Measurements from ENCODE around the gene PRSS16.
"Not testable (repeated sequence)": the region's sequence is repeated elsewhere in the genome, so short reads cannot be mapped to it uniquely, and the experiment has no call there.

The PRSS16 gene

GRCh38 chr6:27247133-27247836 lies at the start of gene PRSS16:
PRSS16 (plus strand) TSS chr6:27247701; CDS start chr6:27247738, 37 bp downstream.
- DNase-seq (ENCODE audit: extremely low read depth in 1 of 2, low read depth in 1 of 2): no peak

DNA sequence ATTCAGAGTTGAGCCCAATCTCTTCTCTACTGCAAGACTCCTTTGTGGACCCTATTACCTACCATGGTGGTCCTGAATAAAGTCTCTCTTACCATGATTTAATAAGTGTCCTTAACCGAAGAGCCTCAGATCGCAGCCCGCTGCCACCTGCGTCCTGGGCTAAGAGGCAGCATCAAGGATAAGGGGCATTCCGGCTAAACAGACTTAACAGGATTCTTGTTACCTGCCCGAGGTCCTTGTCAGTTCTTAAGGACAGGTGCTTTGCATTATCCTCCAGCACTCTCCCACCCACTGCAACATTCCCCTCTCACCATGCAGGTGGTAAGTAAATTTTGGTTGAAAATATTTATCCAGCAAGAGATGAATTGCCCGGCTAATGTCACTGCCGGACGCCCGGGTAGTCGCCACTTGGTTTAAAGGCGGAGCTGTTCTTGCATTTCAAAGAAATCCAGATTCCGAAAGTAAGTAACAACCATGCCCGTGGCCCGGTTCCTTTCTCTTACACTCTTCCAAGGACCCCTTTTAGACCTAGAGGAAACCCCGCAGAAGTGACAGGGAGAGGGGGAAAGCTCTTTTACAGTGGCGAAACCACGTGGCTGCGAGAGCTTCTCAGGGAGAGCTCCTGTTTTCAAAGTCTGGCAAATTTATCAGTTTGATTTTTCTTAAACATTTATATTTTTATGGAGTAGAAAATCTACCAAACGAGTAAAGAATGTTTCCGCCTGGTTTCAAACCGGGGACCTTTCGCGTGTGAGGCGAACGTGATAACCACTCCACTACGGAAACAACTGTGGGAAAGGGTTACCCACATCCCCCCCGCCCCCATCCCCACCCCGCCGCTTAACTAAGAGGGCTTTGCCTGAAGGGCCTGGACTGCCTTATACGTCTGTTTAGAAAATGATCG lies 41.9 kb upstream of the PRSS16 start:
- DNase-seq (ENCODE audit: extremely low read depth in 1 of 2, low read depth in 1 of 2): no peak

GRCh38 chr6:27206806-27207205 lies 40.7 kb upstream of the PRSS16 start:
- no peak for DNase-seq (ENCODE audit: extremely low read depth in 1 of 2, low read depth in 1 of 2)

DNA sequence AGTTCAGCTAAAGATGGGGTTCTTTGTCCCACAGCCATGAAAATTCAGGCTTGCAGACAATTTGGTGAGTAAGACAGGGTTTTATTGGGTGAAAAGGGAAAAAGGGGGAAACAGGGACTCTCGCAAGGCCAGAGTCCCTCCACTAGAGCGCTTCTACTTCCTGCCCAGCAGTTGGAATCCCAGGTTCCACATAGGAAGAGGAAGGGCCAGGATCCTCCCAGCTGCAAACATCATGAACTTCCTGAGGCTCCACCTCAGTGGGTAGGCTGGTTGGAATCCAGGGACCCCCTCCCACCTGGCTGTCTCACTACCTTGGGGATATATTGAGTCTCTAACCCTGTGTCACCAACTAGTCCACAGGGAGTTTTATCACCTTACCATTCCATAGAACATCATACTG lies 39.5 kb upstream of the PRSS16 start:
- no peak for DNase-seq (ENCODE audit: extremely low read depth in 1 of 2, low read depth in 1 of 2)

DNA sequence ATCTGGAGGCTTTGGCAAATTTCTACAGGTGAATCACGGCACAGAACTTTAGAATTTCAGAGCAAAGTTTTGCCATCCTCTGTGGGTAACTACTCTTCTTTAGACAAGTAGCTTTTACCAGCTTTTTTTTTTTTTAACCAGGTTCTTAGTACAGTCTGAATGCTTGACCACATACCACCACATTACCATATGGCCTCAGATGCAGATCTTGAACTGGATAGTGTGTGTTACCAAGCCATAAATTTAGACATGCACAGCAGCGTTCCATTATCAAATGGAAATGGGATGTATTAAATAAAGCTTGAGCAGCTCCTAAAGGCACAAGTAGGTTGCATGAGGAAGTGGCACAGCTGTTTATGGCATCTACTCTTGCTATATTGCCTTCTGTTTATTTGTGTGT lies 38.3 kb upstream of the PRSS16 start:
- no peak for DNase-seq (ENCODE audit: extremely low read depth in 1 of 2, low read depth in 1 of 2)

DNA sequence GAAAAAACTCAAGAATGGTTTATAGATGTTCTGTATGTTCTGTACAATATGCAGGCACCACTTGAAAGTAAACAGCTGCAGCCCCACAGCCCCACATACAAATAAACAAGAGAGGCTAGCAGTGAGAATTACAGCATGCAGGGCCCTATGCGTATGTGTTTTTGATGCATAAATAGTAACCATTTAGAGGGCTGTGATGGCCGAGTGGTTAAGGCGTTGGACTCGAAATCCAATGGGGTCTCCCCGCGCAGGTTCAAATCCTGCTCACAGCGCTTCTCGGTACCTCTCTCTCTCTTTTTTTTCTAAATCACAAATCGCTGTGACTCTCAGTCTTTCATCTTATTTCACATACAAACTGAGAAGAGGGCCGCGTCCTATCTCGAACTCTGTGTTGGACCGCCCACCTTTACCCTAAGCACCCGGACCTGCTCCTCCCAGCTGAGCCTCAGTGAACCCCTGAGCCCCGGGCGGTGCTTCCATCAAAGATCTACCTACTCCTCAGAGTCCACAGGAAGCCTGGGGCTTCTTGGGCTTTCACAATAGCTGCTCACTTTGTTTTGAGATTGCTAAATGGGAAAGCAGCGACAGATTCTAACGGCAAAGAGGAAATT lies 37.7 kb upstream of the PRSS16 start:
- no peak for DNase-seq (ENCODE audit: extremely low read depth in 1 of 2, low read depth in 1 of 2)

DNA sequence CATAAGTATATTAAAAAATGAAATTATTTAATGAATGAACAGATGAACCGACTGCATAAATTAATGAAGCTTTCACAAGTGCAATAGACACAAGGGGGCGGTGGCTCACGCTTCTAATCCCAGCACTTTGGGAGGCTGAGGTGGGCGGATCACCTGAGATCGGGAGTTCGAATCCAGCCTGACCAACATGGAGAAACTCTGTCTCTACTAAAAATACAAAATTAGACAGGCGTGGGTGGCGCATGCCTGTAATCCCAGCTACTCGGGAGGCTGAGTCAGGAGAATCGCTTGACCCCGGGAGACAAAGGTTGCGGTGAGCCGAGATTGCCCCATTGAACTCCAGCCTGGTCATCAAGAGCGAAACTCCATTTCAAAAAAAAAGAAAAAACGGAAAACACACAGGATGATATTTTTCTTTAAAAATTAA lies 34.4 kb upstream of the PRSS16 start:
- not testable (repeated sequence) for DNase-seq (ENCODE audit: extremely low read depth in 1 of 2, low read depth in 1 of 2)

- no peak for DNase-seq (ENCODE audit: extremely low read depth in 1 of 2, low read depth in 1 of 2)
Observed at GRCh38 chr6:27213544-27214125, 33.9 kb upstream of the PRSS16 start.

GRCh38 chr6:27214126-27214601 lies 33.3 kb upstream of the PRSS16 start:
- DNase-seq (ENCODE audit: extremely low read depth in 1 of 2, low read depth in 1 of 2): no peak

DNA sequence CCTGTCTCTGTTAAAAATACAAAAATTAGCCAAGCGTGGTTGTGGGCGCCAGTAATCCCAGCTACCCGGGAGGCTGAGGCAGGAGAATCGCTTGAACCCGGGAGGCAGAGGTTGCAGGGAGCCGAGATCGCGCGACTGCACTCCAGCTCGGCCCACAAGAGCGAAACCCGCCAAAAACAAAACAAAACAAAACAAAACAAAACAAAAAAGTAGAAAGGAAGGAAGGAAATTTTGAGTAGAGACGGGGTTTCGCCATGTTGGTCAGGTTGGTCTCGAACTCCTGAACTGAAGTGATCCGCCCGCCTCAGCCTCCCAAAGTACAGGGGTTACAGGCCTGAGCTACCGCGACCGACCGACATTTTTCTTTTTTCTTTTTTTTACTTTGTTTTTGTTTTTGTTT lies 30.6 kb upstream of the PRSS16 start:
- no peak for DNase-seq (ENCODE audit: extremely low read depth in 1 of 2, low read depth in 1 of 2)

- not testable (repeated sequence) for DNase-seq (ENCODE audit: extremely low read depth in 1 of 2, low read depth in 1 of 2)
Observed at GRCh38 chr6:27222971-27223370, 24.5 kb upstream of the PRSS16 start.

DNA sequence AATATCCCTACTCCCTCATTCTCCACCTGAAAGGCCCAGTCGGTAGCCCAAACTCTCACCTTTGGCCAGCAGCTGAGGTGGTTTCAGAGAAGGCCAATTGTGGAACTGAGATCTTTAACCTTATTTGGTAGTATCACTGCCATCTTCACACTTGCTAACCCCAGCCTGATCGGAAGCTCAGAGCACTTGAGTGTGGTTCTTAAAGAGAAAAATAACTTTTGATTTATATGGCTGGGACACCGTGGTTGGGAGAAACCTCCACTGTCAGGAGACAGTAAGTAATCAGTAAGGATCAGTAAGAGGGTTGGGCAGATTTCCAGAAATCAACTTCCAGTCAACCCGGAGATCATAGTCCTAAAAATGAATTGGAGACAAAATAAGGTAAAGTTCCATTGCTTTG lies 22.8 kb upstream of the PRSS16 start:
- DNase-seq (ENCODE audit: extremely low read depth in 1 of 2, low read depth in 1 of 2): no peak

DNA sequence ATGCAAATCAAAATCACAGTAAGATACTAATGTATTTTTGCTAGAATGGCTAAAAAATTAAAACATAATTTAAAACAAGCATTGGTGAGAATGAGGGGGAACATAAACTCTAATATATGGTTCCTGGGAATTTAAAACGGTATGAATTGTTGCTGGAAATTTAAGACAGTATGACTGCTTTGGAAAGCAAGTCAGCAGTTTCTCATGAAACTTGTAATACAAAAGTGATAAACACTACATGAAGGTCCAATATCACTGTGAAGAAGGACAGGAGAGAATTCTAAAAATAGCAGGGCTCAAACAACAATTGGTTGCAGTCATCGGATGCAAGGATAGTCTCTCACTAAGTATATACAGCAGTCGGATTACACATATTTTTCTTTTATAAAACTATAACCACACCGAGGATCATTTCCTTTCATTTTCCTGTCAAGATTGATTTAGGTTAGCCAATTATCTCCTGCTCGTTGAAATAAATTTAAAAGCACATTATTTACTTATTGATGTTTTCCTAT lies 18.5 kb upstream of the PRSS16 start:
- no peak for DNase-seq (ENCODE audit: extremely low read depth in 1 of 2, low read depth in 1 of 2)

- no peak for DNase-seq (ENCODE audit: extremely low read depth in 1 of 2, low read depth in 1 of 2)
Observed at GRCh38 chr6:27230758-27231111, 16.8 kb upstream of the PRSS16 start.

GRCh38 chr6:27234576-27234975 lies 12.9 kb upstream of the PRSS16 start:
- no peak for DNase-seq (ENCODE audit: extremely low read depth in 1 of 2, low read depth in 1 of 2)

- no peak for DNase-seq (ENCODE audit: extremely low read depth in 1 of 2, low read depth in 1 of 2)
Observed at GRCh38 chr6:27237089-27237803, 10.3 kb upstream of the PRSS16 start.

- DNase-seq (ENCODE audit: extremely low read depth in 1 of 2, low read depth in 1 of 2): no peak
Observed at GRCh38 chr6:27238010-27238983, 9.2 kb upstream of the PRSS16 start.

DNA sequence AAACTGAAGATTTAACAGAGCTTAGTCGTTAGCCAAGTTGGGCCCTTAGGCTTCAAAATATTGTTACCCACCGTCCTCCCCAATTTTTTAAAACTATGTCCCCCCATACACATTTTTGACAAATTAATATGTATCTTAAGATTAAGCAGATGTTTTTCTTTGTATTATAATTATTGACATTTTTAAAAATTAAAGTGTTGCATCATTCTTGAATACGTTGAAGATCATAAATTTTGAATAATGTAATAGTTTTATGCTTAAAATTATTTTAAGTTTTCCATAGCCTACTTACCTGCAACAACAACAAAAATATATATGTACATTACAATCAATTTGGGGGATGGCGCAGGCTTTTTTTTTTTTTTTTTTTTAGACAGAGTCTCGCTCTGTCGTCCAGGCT lies 8.2 kb upstream of the PRSS16 start:
- DNase-seq (ENCODE audit: extremely low read depth in 1 of 2, low read depth in 1 of 2): no peak

DNA sequence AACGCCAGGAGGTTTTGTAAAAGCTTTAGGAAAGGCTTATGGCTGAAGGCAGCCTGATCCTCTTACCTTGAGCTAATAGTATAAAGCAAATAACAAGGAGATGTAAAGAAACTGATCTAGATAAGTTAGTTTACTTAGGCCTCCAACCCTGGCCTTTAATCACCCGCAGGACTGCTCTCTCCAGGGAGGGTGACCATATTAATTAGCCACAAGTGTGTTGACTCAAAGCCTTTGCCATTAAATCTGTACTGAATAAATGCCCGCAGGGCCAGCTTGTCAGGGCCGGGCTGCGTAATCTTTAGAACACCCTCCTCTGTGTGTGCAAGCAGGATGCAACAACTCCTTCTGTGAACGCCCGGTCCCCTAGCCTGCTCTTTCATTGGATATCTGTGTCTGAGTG lies 6.1 kb upstream of the PRSS16 start:
- no peak for DNase-seq (ENCODE audit: extremely low read depth in 1 of 2, low read depth in 1 of 2)
